Adrenal gland (tissue), 12 donors: ENCODE measurements around the gene TMEM117. TPM values are rescaled to one million over a fixed set of nuclear protein-coding genes. Genes with fewer than 3 reads are reported as not detected.

Source experiments
- DNase-seq, 7 donors: peaks; one replicate each; pipeline ENCODE4 v3.0.0-alpha.2; 2019 to 2020
- H3K27ac ChIP-seq, 5 donors: fragments of 200-600 bp; sonication (generic) in 4 of 5; 1 replicate in 3 of 5; 2 replicates in 2 of 5; pipeline versions ENCODE4 v1.5.1 to v1.8.0; 2016 to 2020; ENCODE audit warnings: mild to moderate bottlenecking in 1 of 5
- H3K27me3 ChIP-seq: fragments of 200-600 bp; 2 replicates; pipeline ENCODE4 v1.8.0; 2021
- H3K36me3 ChIP-seq, 2 donors: fragments of 200-600 bp; replicated peaks in 1 of 2; 1 replicate in 1 of 2; 2 replicates in 1 of 2; pipeline versions ENCODE4 v1.5.1 to v1.8.0; 2018 to 2022
- H3K4me1 ChIP-seq, 2 donors: fragments of 200-600 bp; replicated peaks in 1 of 2; 1 replicate in 1 of 2; 2 replicates in 1 of 2; pipeline versions ENCODE4 v1.5.1 to v1.8.0; 2018 to 2021
- H3K4me3 ChIP-seq, 4 donors: fragments of 200-600 bp; sonication (generic) in 3 of 4; one replicate each; pipeline ENCODE4 v1.5.1; 2016 to 2018
- H3K9me3 ChIP-seq, 3 donors: fragments of 200-600 bp; sonication (generic) in 1 of 3; replicated peaks in 1 of 3; 1 replicate in 2 of 3; 2 replicates in 1 of 3; pipeline versions ENCODE4 v1.5.1 to v1.8.0; 2016 to 2021
- CTCF ChIP-seq, 6 experiments: fragments of 450-650 bp in 4 of 6; fragments of 200-600 bp in 2 of 6; sonication (generic) in 1 of 6; IDR thresholded peaks; 1 replicate in 5 of 6; 2 replicates in 1 of 6; pipeline versions ENCODE4 v1.5.1 to v1.8.0; 2016 to 2021; ENCODE audit warnings: antibody characterized with exemption in 6 of 6, mild to moderate bottlenecking in 2 of 6, moderate library complexity in 1 of 6
- POLR2A ChIP-seq, 2 donors: fragments of 450-650 bp; IDR thresholded peaks; one replicate each; pipeline ENCODE4 v1.6.1; 2017; ENCODE audit warnings: antibody characterized with exemption in 2 of 2, mild to moderate bottlenecking in 2 of 2, moderate library complexity in 1 of 2
- WGBS, 4 donors: extraction: QIAGEN DNeasy Blood & Tissue Kit in 2 of 4; methylation state at CpG; one replicate each; pipeline versions ENCODE4 v1.1.5 to v1.1.7; 2013 to 2017; 5-methylcytosine and 5-hydroxymethylcytosine counted together
- intact Hi-C, 2 donors: fragments of 100-400 bp; cut with DNase I; formaldehyde crosslinking; loops; one replicate each; pipeline versions ENCODE4 v1.14.1 to v1.15.0; 2022 to 2023
- polyA plus RNA-seq, 3 donors: library from polyadenylated mRNA; stranded (reverse); fragments of 200-250 nt in 2 of 3; fragments of 350-450 nt in 1 of 3; fragmentation: Illumina TruSeq in 1 of 3; extraction: RNeasy Lipid Tissue Mini Kit (QIAGEN cat#74804) in 1 of 3; gene quantifications; one replicate each; pipeline ENCODE4 v1.2.3, GENCODE V29; 2013 to 2014
- total RNA-seq, 9 donors: library from RNA; depleted of rRNA in 4 of 9; stranded (reverse); fragments of >200 nt in 4 of 9; fragments of 120-200 nt in 1 of 9; fragmentation: NEBNext Ultra II Directional in 1 of 9; extraction: Animal tissue kit (Norgen Biotek cat#: 25700) in 1 of 9; gene quantifications; one replicate each; pipeline versions ENCODE4 v1.1.0 to v1.2.4, GENCODE V29; 2013 to 2023
- donor health status: healthy with polysubstance abuse.
- donor health status: Bipolar disorder and iron deficiency.
- donor health status: DM: yes; HTN: yes; CAD: no.
- donor health status: DM: no; HTN: no; CAD: no.
- donor health status: DM: no; HTN: no; CAD: no.
- donor health status: DM: yes; HTN: yes; CAD: no.

The TMEM117 gene
- total and polyA plus RNA-seq, 12 donors = 1.9 to 38.5 (median 6.7) TPM

- WGBS, 4 donors = 89 to 91% (median 90%) methylated on average over 2 of the region's 2 CpGs
- TF ChIP-seq POLR2A (IDR thresholded peaks at IDR 0.05) (no peak), CTCF (IDR thresholded peaks at IDR 0.05) (no peak)
- Histone ChIP-seq H3K27ac (no peak overlapping the region), H3K9me3 (no peaks in the 10 kb centered on the region), H3K4me1 (no peaks in the 10 kb centered on the region), H3K27me3 (no peaks in the 10 kb centered on the region), H3K36me3 (no peaks in the 10 kb centered on the region), H3K4me3 (no peak overlapping the region)
- no peak for DNase-seq
- intact Hi-C loops = no loop called here
Observed at GRCh38 chr12:44389038-44389437, 553.2 kb downstream of the TMEM117 start.

- Histone ChIP-seq H3K9me3 (no peaks in the 10 kb centered on the region), H3K36me3 (no peaks in the 10 kb centered on the region), H3K4me3 (no peak overlapping the region), H3K27me3 (no peaks in the 10 kb centered on the region), H3K4me1 (no peaks in the 10 kb centered on the region), H3K27ac (no peak overlapping the region)
- no peak for DNase-seq
- WGBS, 4 donors = 48 to 76% (median 56%) methylated on average over 1 of the region's 1 CpG
- intact Hi-C loops = no loop called here
- TF ChIP-seq POLR2A (IDR thresholded peaks at IDR 0.05) = no peak
- no peak for TF ChIP-seq CTCF (IDR thresholded peaks at IDR 0.05)
Observed at GRCh38 chr12:44389896-44390295, 554.0 kb downstream of the TMEM117 start.

GRCh38 chr12:44397631-44398030 lies 561.8 kb downstream of the TMEM117 start:
- intact Hi-C loops = no loop called here
- WGBS, 4 donors = 52 to 69% (median 61%) methylated on average over 3 of the region's 3 CpGs

GRCh38 chr12:44403185-44403584 lies 567.3 kb downstream of the TMEM117 start:
- Histone ChIP-seq H3K27ac (no peak overlapping the region), H3K4me1 (peaks cover 0 to 9% of the 10 kb centered on the region in 2 donors), H3K4me3 (no peak overlapping the region), H3K9me3 (no peaks in the 10 kb centered on the region), H3K36me3 (no peaks in the 10 kb centered on the region), H3K27me3 (no peaks in the 10 kb centered on the region)
- DNase-seq = no peak
- intact Hi-C loops = no loop called here
- TF ChIP-seq POLR2A (IDR thresholded peaks at IDR 0.05) = no peak
- TF ChIP-seq CTCF (IDR thresholded peaks at IDR 0.05) = no peak
- 24 to 42% (median 31%) methylated on average over 2 of the region's 2 CpGs for WGBS, 4 donors

More at GRCh38 chr12:44397631-44398030, 561.8 kb downstream of the TMEM117 start:
- H3K36me3 ChIP-seq = no peaks in the 10 kb centered on the region
- no peak for DNase-seq
- no peaks in the 10 kb centered on the region for H3K9me3 ChIP-seq
- TF ChIP-seq CTCF (IDR thresholded peaks at IDR 0.05) (no peak), POLR2A (IDR thresholded peaks at IDR 0.05) (no peak)
- no peak overlapping the region for H3K27ac ChIP-seq
- no peaks in the 10 kb centered on the region for H3K27me3 ChIP-seq
- no peaks in the 10 kb centered on the region for H3K4me1 ChIP-seq
- H3K4me3 ChIP-seq = no peak overlapping the region
